Endodermal cell (in vitro differentiated cells): ENCODE data around the gene COL28A1. TPM values are rescaled to one million over a fixed set of nuclear protein-coding genes. Genes with fewer than 3 reads are reported as not detected.

ENCODE experiments used
- DNase-seq: peaks from one replicate; pipeline ENCODE4 v3.0.0-alpha.2; 2017
- H3K27ac ChIP-seq: 2 replicates; pipeline ENCODE4 v1.5.1; 2013; ENCODE audit warnings: mild to moderate bottlenecking, low read depth, low read length, moderate library complexity
- H3K27me3 ChIP-seq: 2 replicates; pipeline ENCODE4 v1.6.1; 2013; ENCODE audit warnings: mild to moderate bottlenecking, low read length, moderate library complexity; ENCODE audit not compliant: insufficient read depth, control insufficient read depth, poor library complexity, severe bottlenecking
- H3K36me3 ChIP-seq: 2 replicates; pipeline ENCODE4 v1.7.0; 2013; ENCODE audit warnings: mild to moderate bottlenecking, low read length, moderate library complexity; ENCODE audit not compliant: control insufficient read depth, insufficient read depth
- H3K4me1 ChIP-seq: one replicate; pipeline ENCODE4 v1.7.0; 2013; ENCODE audit warnings: low read length; ENCODE audit not compliant: control insufficient read depth, insufficient read depth
- H3K4me3 ChIP-seq: 2 replicates; pipeline ENCODE4 v1.5.1; 2013; ENCODE audit warnings: mild to moderate bottlenecking, low read length, moderate library complexity
- H3K9ac ChIP-seq: 2 replicates; pipeline ENCODE4 v1.6.1; 2013; ENCODE audit warnings: mild to moderate bottlenecking, low read length, moderate library complexity; ENCODE audit not compliant: poor library complexity, severe bottlenecking; ENCODE audit errors: extremely low read depth
- H3K9me3 ChIP-seq: 2 replicates; pipeline ENCODE4 v1.6.1; 2013; ENCODE audit warnings: mild to moderate bottlenecking, low read length, moderate library complexity; ENCODE audit not compliant: control insufficient read depth
- H3K27ac Mint-ChIP-seq: 2 replicates; pipeline ENCODE4 v1.8.0; 2020; ENCODE audit warnings: mixed read lengths
- H3K27me3 Mint-ChIP-seq: 2 replicates; pipeline ENCODE4 v1.8.0; 2021; ENCODE audit warnings: mild to moderate bottlenecking, mixed read lengths; ENCODE audit not compliant: insufficient read depth
- H3K36me3 Mint-ChIP-seq: 2 replicates; pipeline ENCODE4 v1.8.0; 2020; ENCODE audit warnings: low read depth, mixed read lengths
- H3K4me1 Mint-ChIP-seq: 2 replicates; pipeline ENCODE4 v1.8.0; 2020; ENCODE audit warnings: mixed read lengths
- H3K4me3 Mint-ChIP-seq: 2 replicates; pipeline ENCODE4 v1.8.0; 2020; ENCODE audit warnings: mild to moderate bottlenecking, moderate library complexity, mixed read lengths
- H3K9me3 Mint-ChIP-seq: 2 replicates; pipeline ENCODE4 v1.8.0; 2020; ENCODE audit warnings: mild to moderate bottlenecking, mixed read lengths
- CTCF ChIP-seq: fragments of 200-600 bp; sonication (generic); conservative IDR thresholded peaks from 2 replicates; pipeline ENCODE4 v1.5.0; 2021; ENCODE audit warnings: antibody characterized with exemption, mild to moderate bottlenecking
- WGBS, 2 experiments: methylation state at CpG; one replicate each; pipeline versions ENCODE4 v1.1.5 to v1.1.7; 2013; ENCODE audit warnings: missing lambda C conversion rate in 2 of 2, mixed read lengths in 1 of 2; ENCODE audit not compliant: insufficient coverage in 1 of 2, insufficient read length in 1 of 2; 5-methylcytosine and 5-hydroxymethylcytosine counted together
- total RNA-seq, 2 donors: library from RNA; stranded (reverse); fragmentation: NEBNext Ultra II Directional in 1 of 2; extraction: Animal tissue kit (Norgen Biotek cat#: 25700) in 1 of 2; gene quantifications; 2 replicates in 1 of 2; 3 replicates in 1 of 2; pipeline ENCODE4 v1.2.1, GENCODE V29; 2021

The COL28A1 gene
- total RNA-seq, 2 donors from 2014 or later = 0.44 to 1.2 TPM

DNA sequence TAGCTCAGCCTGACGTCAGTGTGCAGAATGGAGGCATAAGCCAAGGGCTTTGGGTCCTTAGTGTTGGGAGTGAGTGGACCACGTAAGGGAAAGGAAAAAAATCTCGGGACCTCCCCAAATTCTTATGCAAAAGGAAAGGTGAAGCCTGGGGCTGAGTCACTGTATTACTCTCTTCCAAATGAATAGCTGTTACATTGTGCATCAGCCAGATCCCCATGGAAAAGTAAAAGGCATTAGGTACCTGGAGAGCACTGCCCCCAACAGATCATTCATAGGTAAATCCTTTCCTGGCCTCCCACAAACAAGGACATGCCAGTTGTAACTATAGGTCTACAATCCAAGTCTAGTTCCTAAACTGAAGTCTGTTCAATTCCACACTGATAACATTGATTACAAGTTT lies 182.8 kb downstream of the COL28A1 start:
- Histone ChIP-seq H3K27ac (no peak overlapping the region), H3K9ac (no peak overlapping the region), H3K4me1 (no peaks in the 10 kb centered on the region), H3K36me3 (no peaks in the 10 kb centered on the region), H3K4me3 (no peak overlapping the region), H3K27me3 (no peaks in the 10 kb centered on the region), H3K9me3 (peaks cover 16% of the 10 kb centered on the region)
- Mint-ChIP-seq H3K9me3 (peaks cover 8% of the 10 kb centered on the region), H3K27me3 (no peaks in the 10 kb centered on the region), H3K4me1 (peaks cover 10% of the 10 kb centered on the region), H3K36me3 (peaks cover 3% of the 10 kb centered on the region), H3K4me3 (no peak overlapping the region), H3K27ac (peak overlapping the region; percentile 14)
- DNase-seq = peak; percentile 67
- peak; percentile 66 for TF ChIP-seq CTCF
- WGBS, 2 experiments = 57 to 65% methylated on average over 3 of the region's 3 CpGs

- Mint-ChIP-seq H3K27me3 (no peaks in the 10 kb centered on the region), H3K4me1 (peaks cover 14% of the 10 kb centered on the region), H3K9me3 (peaks cover 8% of the 10 kb centered on the region), H3K27ac (no peak overlapping the region), H3K36me3 (peaks cover 3% of the 10 kb centered on the region), H3K4me3 (no peak overlapping the region)
- H3K9me3 ChIP-seq = peaks cover 16% of the 10 kb centered on the region
- no peak overlapping the region for H3K27ac ChIP-seq
- WGBS, 2 experiments = 0% methylated on average over 1 of the region's 1 CpG; no CpG with 5 or more reads in 1 of the 2 experiments
- no peak overlapping the region for H3K9ac ChIP-seq
- no peaks in the 10 kb centered on the region for H3K36me3 ChIP-seq
- H3K4me3 ChIP-seq = no peak overlapping the region
- TF ChIP-seq CTCF = no peak
- H3K4me1 ChIP-seq = no peaks in the 10 kb centered on the region
- no peaks in the 10 kb centered on the region for H3K27me3 ChIP-seq
- DNase-seq = no peak
These were observed 183.8 kb downstream of the COL28A1 start for GRCh38 chr7:7351832-7352231.

- 100% methylated on average over 1 of the region's 2 CpGs; no CpG with 5 or more reads in 1 of the 2 experiments for WGBS, 2 experiments
- no peak for DNase-seq
- H3K27ac Mint-ChIP-seq = no peak overlapping the region
- Histone ChIP-seq H3K4me1 (no peaks in the 10 kb centered on the region), H3K36me3 (no peaks in the 10 kb centered on the region), H3K4me3 (no peak overlapping the region), H3K9me3 (peaks cover 16% of the 10 kb centered on the region), H3K9ac (no peak overlapping the region), H3K27me3 (no peaks in the 10 kb centered on the region), H3K27ac (no peak overlapping the region)
- no peak overlapping the region for H3K4me3 Mint-ChIP-seq
- TF ChIP-seq CTCF = no peak
- peaks cover 14% of the 10 kb centered on the region for H3K4me1 Mint-ChIP-seq
- H3K9me3 Mint-ChIP-seq = peaks cover 8% of the 10 kb centered on the region
- peaks cover 3% of the 10 kb centered on the region for H3K36me3 Mint-ChIP-seq
- no peaks in the 10 kb centered on the region for H3K27me3 Mint-ChIP-seq
These were observed 184.5 kb downstream of the COL28A1 start for GRCh38 chr7:7351156-7351555.
